Ureter (tissue), 1 donor: Measurements from ENCODE around the gene POLR2A. TPM values are rescaled to one million over a fixed set of nuclear protein-coding genes. Genes with fewer than 3 reads are reported as not detected.
A peak's percentile ranks its signal among the peaks of the same experiment; 100 is the strongest.
"Not testable (repeated sequence)": the region's sequence is repeated elsewhere in the genome, so short reads cannot be mapped to it uniquely, and the experiment has no call there.

Experiments
- DNase-seq: peaks from one replicate; pipeline ENCODE4 v3.0.0-alpha.2; 2020; ENCODE audit warnings: low spot score
- total RNA-seq: library from RNA; stranded (reverse); gene quantifications from one replicate; pipeline ENCODE4 v1.2.4, GENCODE V29; 2023
- donor health status: DM: yes; HTN: yes; CAD: no.

POLR2A gene
- total RNA-seq, 1 donor from 2014 or later: 151 TPM

GRCh38 chr17:7460850-7461660 lies 23.1 kb upstream of the POLR2A start:
- DNase-seq: no peak

DNA sequence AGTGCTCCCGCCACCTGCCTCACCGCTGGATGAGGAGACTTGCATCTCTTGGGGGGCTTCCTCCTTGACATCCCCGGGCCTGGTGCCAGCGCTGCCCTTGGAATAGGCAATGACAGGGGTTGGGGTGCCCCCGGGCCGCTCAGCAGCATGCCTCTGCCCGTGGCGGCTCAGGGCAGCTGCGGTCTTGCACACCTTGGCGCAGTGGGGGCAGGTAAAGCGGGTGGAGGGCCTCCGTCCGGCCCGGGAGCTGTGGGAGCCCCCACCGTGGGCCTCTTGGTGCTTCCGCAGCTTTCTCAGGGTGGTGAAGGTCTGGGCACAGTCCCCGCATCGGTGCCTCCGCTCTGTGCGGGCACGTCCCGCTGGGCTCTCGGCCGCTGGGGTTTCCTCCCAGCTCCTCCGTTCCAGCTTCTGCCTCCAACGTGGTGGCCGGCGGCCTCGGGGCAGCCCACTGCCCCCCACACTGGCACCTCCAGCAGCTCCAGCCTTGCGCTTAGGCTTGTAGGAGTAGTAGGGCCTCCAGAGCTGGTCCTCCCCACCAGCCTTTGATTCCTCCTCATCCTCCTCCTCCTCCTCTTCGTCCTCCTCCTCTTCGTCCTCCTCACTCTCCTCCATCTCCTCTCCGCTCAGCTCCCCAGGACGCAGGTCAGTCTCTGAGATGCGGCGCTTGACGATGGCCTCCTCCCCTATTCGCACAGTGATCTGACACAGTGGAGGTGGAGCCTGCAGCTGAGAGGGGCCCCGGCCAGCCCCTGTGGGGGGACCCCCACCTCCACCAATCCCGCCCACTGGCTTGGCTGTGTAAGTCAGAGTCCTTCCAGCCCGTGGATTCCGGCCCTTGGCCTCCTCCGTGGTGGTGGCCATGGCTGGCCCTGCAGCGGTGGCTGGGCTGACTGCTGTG lies 21.4 kb upstream of the POLR2A start:
- DNase-seq: no peak

GRCh38 chr17:7463372-7463846 lies 20.8 kb upstream of the POLR2A start:
- DNase-seq: no peak

DNA sequence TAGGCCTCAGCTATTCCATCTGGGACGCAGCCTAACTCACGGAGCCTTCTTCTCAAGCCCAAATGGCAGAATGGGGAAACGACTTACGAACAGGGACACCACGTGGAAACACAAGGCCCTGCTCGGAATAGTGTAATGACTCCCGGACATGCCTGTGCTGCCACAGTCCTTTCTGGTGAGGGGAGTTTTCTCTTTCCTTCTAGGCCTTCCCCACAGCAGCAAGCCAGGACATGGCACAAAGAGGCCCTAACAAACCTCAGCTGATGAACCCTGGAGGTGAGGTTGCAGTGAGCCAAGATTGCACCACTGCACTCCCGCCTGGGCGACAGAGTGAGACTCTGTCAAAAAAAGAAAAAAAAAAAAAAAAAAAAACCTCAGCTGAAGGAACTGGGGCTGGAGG lies 20.1 kb upstream of the POLR2A start:
- no peak for DNase-seq

DNA sequence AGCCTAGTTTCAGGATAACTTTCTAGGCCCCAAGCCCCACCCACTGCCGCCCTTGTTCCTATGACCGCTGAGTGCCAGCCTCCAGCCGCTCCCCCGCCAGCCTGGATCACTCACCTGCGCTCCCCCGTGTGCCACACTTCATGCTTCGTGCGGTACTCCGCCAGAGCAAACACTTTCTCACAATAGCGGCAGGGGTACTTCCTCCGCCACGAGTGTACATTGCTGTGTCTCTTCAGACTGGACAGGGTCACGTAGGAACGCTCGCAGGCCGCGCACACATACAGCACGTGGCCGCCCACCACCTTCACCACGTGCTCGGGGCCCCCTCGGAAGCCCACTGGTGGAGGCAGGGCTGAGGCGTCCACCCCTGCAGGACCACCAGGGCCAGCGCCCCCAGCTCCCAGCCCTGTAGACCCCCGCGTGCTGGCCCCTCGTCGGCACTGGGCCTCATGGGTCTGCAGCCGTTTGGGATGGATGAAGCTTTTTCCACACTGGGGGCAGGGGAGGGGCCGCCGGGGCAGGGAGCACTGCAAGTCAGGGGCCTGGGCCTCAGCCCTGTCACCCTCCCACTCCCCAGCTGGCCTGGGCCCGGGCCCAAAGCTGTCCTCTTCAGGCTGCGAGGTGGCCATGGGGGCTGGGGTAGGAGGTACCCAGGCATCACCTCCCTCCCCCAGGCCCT lies 18.4 kb upstream of the POLR2A start:
- DNase-seq: no peak

GRCh38 chr17:7466318-7466638 lies 17.9 kb upstream of the POLR2A start:
- DNase-seq: no peak

DNA sequence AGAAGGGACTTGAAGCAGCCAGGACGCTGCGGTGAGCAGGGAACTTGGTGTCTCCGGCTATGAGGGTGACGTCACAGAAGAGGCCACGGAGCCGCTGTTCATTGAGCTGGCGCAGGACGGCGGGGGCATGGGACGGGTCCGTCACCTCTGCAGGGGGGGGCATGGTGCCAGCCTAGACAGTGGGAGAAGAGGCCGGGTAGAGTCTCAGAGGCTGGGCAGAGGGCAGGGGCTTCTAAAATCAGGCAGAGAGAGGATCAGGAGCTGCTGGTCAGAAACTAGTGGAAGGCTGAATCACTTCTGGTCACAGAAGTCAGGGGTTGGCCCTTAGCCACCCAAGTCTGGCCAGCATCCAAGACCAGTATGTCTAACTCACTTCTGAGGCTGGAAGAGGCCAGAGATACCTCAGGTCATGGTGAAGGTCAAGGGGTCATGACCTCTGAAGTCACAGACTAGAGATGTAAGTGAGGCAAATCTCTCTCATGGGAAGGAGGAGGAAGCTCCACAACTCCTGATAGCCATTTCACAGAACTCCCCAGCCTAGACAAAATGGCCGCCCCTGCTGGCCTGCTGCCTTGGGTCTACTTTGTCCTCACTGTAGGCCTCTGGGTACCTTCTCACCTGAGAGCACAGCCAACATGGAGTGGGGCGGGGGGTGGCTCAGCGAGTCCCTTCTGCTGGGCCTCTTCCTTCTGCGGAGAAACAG lies 17.4 kb upstream of the POLR2A start:
- DNase-seq: peak; percentile 68

- no peak for DNase-seq
Observed at GRCh38 chr17:7467498-7467897, 16.7 kb upstream of the POLR2A start.

- DNase-seq: peak; percentile 34
Observed at GRCh38 chr17:7468290-7468689, 15.9 kb upstream of the POLR2A start.

DNA sequence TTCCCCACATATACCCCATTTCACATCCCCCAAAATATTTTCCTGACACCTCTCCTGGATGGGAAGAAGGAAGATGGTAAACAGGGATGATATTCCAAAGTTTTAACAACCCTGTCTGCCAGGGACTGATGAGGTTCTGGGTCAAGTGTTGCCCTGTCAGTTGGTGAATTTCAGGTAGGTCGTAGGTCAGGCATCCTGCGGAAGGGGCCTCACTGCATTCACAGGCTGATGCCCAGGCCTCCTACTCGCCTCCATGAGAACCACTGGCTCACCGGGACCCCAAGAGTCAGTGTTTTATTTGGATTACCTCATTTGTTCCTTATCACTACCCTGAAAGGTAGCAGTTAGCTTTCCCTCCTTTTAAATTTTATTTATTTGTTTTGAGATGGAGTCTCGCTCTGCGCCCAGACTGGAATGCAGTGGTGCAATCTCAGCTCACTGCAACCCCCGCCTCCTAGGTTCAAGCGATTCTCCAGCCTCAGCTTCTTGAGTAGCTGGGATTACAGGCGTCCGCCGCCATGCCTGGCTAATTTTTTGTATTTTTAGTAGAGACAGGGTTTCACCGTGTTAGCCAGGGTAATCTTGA lies 15.3 kb upstream of the POLR2A start:
- no peak for DNase-seq

- DNase-seq: not testable (repeated sequence)
Observed at GRCh38 chr17:7469843-7470242, 14.3 kb upstream of the POLR2A start.

DNA sequence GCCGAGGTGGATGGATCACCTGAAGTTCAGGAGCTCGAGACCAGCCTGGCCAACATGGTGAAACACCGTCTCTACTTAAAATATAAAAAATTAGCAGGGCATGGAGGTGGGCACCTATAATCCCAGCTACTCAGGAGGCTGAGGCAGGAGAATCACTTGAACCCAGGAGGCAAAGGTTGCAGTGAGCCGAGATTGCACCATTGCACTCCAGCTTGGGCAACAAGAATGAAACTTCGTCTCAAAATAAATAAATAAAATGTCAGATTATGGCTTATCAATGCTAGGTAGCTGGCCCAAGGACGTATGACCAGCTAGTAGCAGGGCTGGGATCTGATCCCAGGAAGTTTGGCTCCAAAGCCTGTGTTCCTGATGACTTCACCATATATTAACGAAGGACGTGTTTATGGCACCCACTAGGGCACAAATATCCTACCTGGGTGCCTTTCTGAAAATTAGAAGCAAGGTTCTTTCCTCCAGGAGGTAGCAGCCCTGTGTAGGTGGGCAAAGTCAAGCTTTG lies 13.7 kb upstream of the POLR2A start:
- DNase-seq: not testable (repeated sequence)

DNA sequence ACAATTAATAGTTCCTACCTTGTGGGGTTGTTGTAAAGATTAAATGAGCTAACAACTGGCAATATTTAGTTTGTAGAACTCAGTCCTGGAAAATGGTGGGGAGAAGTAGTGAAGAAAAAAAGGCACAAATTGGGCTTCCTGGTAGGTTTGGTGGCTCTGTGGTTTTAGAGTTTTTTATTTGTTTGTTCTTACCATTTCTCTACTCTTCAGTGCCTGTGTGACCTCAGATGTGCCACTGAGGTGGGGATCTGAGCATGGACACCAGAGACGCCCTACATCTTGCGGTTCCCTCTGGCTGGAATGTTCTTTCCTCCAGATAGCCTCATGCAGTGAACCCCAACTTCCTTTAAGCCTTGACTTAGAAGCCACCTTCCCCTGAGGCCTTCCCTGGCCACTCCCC lies 12.4 kb upstream of the POLR2A start:
- no peak for DNase-seq

DNA sequence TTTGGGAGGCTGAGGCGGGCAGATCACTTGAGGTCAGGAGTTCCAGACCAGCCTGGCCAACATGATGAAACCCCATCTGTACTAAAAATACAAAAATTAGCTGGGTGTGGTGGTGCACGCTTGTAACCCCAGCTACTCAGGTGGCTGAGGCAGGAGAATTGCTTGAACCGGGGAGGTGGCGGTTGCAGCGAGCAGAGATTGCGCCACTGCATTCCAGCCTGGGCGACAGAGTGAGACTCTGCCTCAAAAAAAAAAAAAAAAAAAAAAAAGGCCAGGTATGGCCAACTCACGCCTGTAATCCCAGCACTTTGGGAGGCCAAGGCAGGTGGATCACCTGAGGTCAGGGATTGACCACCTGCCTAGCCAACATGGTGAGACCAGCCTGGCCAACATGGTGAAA lies 9.4 kb upstream of the POLR2A start:
- DNase-seq: not testable (repeated sequence)

- DNase-seq: no peak
Observed at GRCh38 chr17:7475764-7476422, 8.3 kb upstream of the POLR2A start.

- DNase-seq: no peak
Observed at GRCh38 chr17:7476494-7476893, 7.7 kb upstream of the POLR2A start.

- DNase-seq: no peak
Observed at GRCh38 chr17:7476951-7477350, 7.2 kb upstream of the POLR2A start.

- no peak for DNase-seq
Observed at GRCh38 chr17:7477392-7478275, 6.5 kb upstream of the POLR2A start.
